Measurements from ENCODE around the gene DBN1.

DNA sequence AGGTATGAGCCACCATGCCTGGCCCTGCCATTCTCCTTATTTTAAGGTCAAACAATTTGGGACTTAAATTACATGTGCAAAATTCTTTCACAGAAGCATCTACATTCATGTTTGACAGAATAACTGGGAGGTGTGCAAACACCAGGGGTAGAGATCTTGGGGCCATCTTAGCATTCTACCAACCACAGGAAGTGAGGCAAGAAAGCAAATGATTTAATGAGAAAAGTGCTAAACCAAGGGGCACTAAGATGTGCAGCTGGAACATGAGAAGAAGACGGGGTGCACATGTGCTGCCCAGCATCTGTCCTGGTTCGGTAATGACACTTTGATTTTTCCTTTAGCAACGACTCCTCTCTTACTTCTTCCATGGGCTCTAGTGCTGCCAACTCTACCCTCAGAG lies 62.9 kb downstream of the DBN1 start:
- TF ChIP-seq, protein P1, sequence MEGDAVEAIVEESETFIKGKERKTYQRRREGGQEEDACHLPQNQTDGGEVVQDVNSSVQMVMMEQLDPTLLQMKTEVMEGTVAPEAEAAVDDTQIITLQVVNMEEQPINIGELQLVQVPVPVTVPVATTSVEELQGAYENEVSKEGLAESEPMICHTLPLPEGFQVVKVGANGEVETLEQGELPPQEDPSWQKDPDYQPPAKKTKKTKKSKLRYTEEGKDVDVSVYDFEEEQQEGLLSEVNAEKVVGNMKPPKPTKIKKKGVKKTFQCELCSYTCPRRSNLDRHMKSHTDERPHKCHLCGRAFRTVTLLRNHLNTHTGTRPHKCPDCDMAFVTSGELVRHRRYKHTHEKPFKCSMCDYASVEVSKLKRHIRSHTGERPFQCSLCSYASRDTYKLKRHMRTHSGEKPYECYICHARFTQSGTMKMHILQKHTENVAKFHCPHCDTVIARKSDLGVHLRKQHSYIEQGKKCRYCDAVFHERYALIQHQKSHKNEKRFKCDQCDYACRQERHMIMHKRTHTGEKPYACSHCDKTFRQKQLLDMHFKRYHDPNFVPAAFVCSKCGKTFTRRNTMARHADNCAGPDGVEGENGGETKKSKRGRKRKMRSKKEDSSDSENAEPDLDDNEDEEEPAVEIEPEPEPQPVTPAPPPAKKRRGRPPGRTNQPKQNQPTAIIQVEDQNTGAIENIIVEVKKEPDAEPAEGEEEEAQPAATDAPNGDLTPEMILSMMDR (conservative IDR thresholded peaks at IDR 0.05; ENCODE audit: low read depth, low read length): no peak
- TF ChIP-seq EZH2 (IDR thresholded peaks at IDR 0.05; ENCODE audit: borderline replicate concordance, low read depth, low read length, poor library complexity, severe bottlenecking): no peak

Measured in A673 (cell line).